GM23338 (cell line): ENCODE data around the gene LCLAT1. TPM values are rescaled to one million over a fixed set of nuclear protein-coding genes. Genes with fewer than 3 reads are reported as not detected.

Experiments
- ATAC-seq: fragments of 200-7000 bp; cut with Tn5 transposase; 3 replicates; pipeline ENCODE4 v1.9.1; 2020
- DNase-seq: peaks from one replicate; pipeline ENCODE4 v3.0.0-alpha.2; 2015; ENCODE audit warnings: low spot score
- H2AFZ ChIP-seq: fragments of 200-600 bp; sonication (generic); 2 replicates; pipeline ENCODE4 v1.8.0; 2016; ENCODE audit warnings: antibody characterized with exemption, mild to moderate bottlenecking, moderate library complexity
- H3F3A ChIP-seq: fragments of 200-600 bp; sonication (generic); replicated peaks from 2 replicates; pipeline ENCODE4 v1.8.0; 2017; ENCODE audit warnings: antibody characterized with exemption, mixed run types, low read depth
- H3K27ac ChIP-seq: fragments of 200-600 bp; sonication (generic); 2 replicates; pipeline ENCODE4 v1.6.1; 2016; ENCODE audit warnings: low read depth
- H3K27me3 ChIP-seq: fragments of 200-600 bp; sonication (generic); 2 replicates; pipeline ENCODE4 v1.8.0; 2016; ENCODE audit warnings: mild to moderate bottlenecking, mixed run types, moderate library complexity; ENCODE audit not compliant: insufficient read depth
- H3K36me3 ChIP-seq: fragments of 200-600 bp; sonication (generic); 2 replicates; pipeline ENCODE4 v1.8.0; 2016; ENCODE audit warnings: mild to moderate bottlenecking; ENCODE audit not compliant: insufficient read depth
- H3K4me1 ChIP-seq: fragments of 200-600 bp; sonication (generic); 2 replicates; pipeline ENCODE4 v1.8.0; 2016; ENCODE audit warnings: mild to moderate bottlenecking, moderate library complexity; ENCODE audit not compliant: insufficient read depth
- H3K4me2 ChIP-seq: fragments of 200-600 bp; sonication (generic); 2 replicates; pipeline ENCODE4 v1.7.1; 2017; ENCODE audit warnings: mixed run types
- H3K4me3 ChIP-seq: fragments of 200-600 bp; sonication (generic); 2 replicates; pipeline ENCODE4 v1.6.1; 2016; ENCODE audit warnings: mixed run types
- H3K79me2 ChIP-seq: fragments of 200-600 bp; sonication (generic); replicated peaks from 2 replicates; pipeline ENCODE4 v1.8.0; 2017; ENCODE audit warnings: mild to moderate bottlenecking; ENCODE audit not compliant: insufficient read depth
- H3K9me2 ChIP-seq: fragments of 200-600 bp; sonication (generic); 2 replicates; pipeline ENCODE4 v1.8.0; 2017; ENCODE audit not compliant: insufficient read depth
- H4K20me1 ChIP-seq: fragments of 200-600 bp; sonication (generic); replicated peaks from 2 replicates; pipeline ENCODE4 v1.8.0; 2017; ENCODE audit warnings: mild to moderate bottlenecking; ENCODE audit not compliant: insufficient read depth
- H3K27ac Mint-ChIP-seq: 2 replicates; pipeline ENCODE4 v1.8.0; 2020; ENCODE audit warnings: inconsistent platforms, mild to moderate bottlenecking, moderate library complexity, mixed read lengths
- H3K27me3 Mint-ChIP-seq: 3 replicates; pipeline ENCODE4 v1.8.0; 2022; ENCODE audit warnings: low read depth, mild to moderate bottlenecking, moderate library complexity, mixed read lengths, inconsistent platforms; ENCODE audit not compliant: insufficient read depth, poor library complexity
- H3K36me3 Mint-ChIP-seq: 3 replicates; pipeline ENCODE4 v1.8.0; 2021; ENCODE audit warnings: low read depth, mild to moderate bottlenecking, inconsistent platforms, moderate library complexity, mixed read lengths
- H3K4me1 Mint-ChIP-seq: 3 replicates; pipeline ENCODE4 v1.8.0; 2020; ENCODE audit warnings: mild to moderate bottlenecking, inconsistent platforms, mixed read lengths
- H3K4me3 Mint-ChIP-seq: 3 replicates; pipeline ENCODE4 v1.8.0; 2021; ENCODE audit warnings: moderate library complexity, mild to moderate bottlenecking, inconsistent platforms, mixed read lengths
- H3K9me3 Mint-ChIP-seq: 3 replicates; pipeline ENCODE4 v1.8.0; 2020; ENCODE audit warnings: moderate library complexity, mild to moderate bottlenecking, inconsistent platforms, mixed read lengths
- CREB1 ChIP-seq: fragments of 250-450 bp; sonication (Bioruptor Pico); IDR thresholded peaks from 2 replicates; pipeline ENCODE4 v1.5.0; 2020; ENCODE audit warnings: low read depth, mild to moderate bottlenecking, moderate library complexity
- ETS1 ChIP-seq: IDR thresholded peaks from 2 replicates; pipeline ENCODE4 v1.6.1; 2016; ENCODE audit warnings: antibody characterized with exemption
- EZH2 ChIP-seq: fragments of 200-600 bp; sonication (generic); IDR thresholded peaks from one replicate; pipeline ENCODE4 v1.8.0; 2017; ENCODE audit warnings: antibody characterized with exemption, mild to moderate bottlenecking, low read depth; ENCODE audit not compliant: unreplicated experiment
- EZH2phosphoT487 ChIP-seq: fragments of 200-600 bp; sonication (generic); IDR thresholded peaks from one replicate; pipeline ENCODE4 v1.8.1; 2018; ENCODE audit warnings: antibody characterized with exemption; ENCODE audit not compliant: unreplicated experiment
- JUNB ChIP-seq: IDR thresholded peaks from one replicate; pipeline ENCODE4 v1.6.1; 2016; ENCODE audit warnings: antibody characterized with exemption; ENCODE audit not compliant: unreplicated experiment
- NANOG ChIP-seq: IDR thresholded peaks from 2 replicates; pipeline ENCODE4 v1.6.1; 2016; ENCODE audit warnings: antibody characterized with exemption, borderline replicate concordance
- POLR2AphosphoS5 ChIP-seq: IDR thresholded peaks from 2 replicates; pipeline ENCODE4 v1.6.1; 2016; ENCODE audit warnings: antibody characterized with exemption, low read depth
- STAT1 ChIP-seq: IDR thresholded peaks from one replicate; pipeline ENCODE4 v1.6.1; 2016; ENCODE audit warnings: antibody characterized with exemption; ENCODE audit not compliant: unreplicated experiment
- ZNF114 ChIP-seq: fragments of 250-450 bp; sonication (Bioruptor Pico); IDR thresholded peaks from 2 replicates; pipeline ENCODE4 v1.5.0; 2020; ENCODE audit warnings: mild to moderate bottlenecking, moderate library complexity
- ZNF331 ChIP-seq: fragments of 250-450 bp; sonication (Bioruptor Pico); IDR thresholded peaks from 2 replicates; pipeline ENCODE4 v1.5.0; 2020; ENCODE audit warnings: low read depth, mild to moderate bottlenecking, moderate library complexity
- polyA plus RNA-seq: library from polyadenylated mRNA; unstranded; fragments of >200 nt; fragmentation: Nextera tagmentation; extraction: Ambion mirVana; gene quantifications from 2 replicates; pipeline ENCODE4 v1.2.1, GENCODE V29; 2016
- total RNA-seq: library from RNA; depleted of rRNA; stranded (reverse); fragments of >200 nt; shearing (Covaris generic); gene quantifications from 2 replicates; pipeline ENCODE4 v1.2.3, GENCODE V29; 2014
- TF ChIP-seq, protein P1 (sequence below), 2 experiments: fragments of 200-600 bp in 1 of 2; sonication (generic) in 1 of 2; conservative IDR thresholded peaks; 2 replicates each; pipeline versions ENCODE4 v1.5.1 to v1.6.1; 2016 to 2017; ENCODE audit warnings: antibody characterized with exemption in 2 of 2, low read depth in 2 of 2, mild to moderate bottlenecking in 2 of 2, moderate library complexity in 1 of 2
- TF ChIP-seq, protein P2 (sequence below): IDR thresholded peaks from one replicate; pipeline ENCODE4 v1.6.1; 2018; ENCODE audit warnings: antibody characterized with exemption; ENCODE audit not compliant: unreplicated experiment
- TF ChIP-seq, protein P3 (sequence below): fragments of 250-450 bp; sonication (Bioruptor Pico); IDR thresholded peaks from 2 replicates; pipeline ENCODE4 v1.5.0; 2020; ENCODE audit warnings: mild to moderate bottlenecking, moderate library complexity

LCLAT1 gene
- total and polyA plus RNA-seq, 2 experiments from 2014 or later = 11.5 to 30.1 TPM

DNA sequence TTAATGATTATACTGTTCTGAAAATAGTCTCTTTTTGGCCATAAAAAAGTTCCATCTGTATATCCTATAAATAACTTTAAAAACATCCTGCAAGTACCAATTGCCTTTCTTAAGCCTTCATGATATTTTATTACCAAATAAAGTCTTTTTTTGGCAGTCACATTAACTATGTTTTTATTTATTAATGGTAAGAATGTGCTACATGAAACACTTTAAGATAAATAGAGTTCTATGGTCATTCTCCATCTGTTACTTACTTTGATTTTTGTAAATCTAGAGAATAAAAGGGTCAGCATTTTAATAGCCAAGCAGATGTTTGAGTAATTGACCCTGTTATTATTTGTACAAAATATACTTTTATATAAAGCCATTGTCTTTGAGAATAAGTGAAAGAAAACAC lies 52.6 kb downstream of the LCLAT1 start (continued):
- TF ChIP-seq JUNB = no peak

DNA sequence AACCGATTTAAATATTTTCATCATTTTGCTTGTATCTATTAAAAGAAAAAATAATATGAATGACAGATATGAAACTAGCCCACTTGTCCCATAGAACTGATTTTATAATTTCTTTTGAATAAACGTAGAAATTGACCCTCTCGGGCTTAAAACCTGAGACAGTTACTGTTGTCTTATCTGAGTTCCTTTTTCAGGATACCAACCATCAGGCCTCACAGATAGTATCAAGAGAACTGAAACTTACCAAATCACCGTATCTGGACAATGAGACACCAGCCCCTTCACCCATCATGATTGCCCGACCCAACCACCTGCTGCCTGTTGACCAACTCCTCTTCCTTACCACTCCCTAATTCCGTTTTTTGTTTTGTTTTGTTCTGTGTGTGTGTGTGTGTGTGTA lies 53.7 kb downstream of the LCLAT1 start:
- TF ChIP-seq ZNF331 (no peak), STAT1 (no peak), ETS1 (no peak), NANOG (no peak), POLR2AphosphoS5 (no peak), JUNB (no peak), CREB1 (no peak), EZH2 (no peak), EZH2phosphoT487 (no peak), ZNF114 (CRISPR knock-in tag) (no peak)
- TF ChIP-seq, protein P1, sequence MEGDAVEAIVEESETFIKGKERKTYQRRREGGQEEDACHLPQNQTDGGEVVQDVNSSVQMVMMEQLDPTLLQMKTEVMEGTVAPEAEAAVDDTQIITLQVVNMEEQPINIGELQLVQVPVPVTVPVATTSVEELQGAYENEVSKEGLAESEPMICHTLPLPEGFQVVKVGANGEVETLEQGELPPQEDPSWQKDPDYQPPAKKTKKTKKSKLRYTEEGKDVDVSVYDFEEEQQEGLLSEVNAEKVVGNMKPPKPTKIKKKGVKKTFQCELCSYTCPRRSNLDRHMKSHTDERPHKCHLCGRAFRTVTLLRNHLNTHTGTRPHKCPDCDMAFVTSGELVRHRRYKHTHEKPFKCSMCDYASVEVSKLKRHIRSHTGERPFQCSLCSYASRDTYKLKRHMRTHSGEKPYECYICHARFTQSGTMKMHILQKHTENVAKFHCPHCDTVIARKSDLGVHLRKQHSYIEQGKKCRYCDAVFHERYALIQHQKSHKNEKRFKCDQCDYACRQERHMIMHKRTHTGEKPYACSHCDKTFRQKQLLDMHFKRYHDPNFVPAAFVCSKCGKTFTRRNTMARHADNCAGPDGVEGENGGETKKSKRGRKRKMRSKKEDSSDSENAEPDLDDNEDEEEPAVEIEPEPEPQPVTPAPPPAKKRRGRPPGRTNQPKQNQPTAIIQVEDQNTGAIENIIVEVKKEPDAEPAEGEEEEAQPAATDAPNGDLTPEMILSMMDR (conservative IDR thresholded peaks at IDR 0.05; ENCODE audit: low read depth in 2 of 2) = no peak
- TF ChIP-seq, protein P2, sequence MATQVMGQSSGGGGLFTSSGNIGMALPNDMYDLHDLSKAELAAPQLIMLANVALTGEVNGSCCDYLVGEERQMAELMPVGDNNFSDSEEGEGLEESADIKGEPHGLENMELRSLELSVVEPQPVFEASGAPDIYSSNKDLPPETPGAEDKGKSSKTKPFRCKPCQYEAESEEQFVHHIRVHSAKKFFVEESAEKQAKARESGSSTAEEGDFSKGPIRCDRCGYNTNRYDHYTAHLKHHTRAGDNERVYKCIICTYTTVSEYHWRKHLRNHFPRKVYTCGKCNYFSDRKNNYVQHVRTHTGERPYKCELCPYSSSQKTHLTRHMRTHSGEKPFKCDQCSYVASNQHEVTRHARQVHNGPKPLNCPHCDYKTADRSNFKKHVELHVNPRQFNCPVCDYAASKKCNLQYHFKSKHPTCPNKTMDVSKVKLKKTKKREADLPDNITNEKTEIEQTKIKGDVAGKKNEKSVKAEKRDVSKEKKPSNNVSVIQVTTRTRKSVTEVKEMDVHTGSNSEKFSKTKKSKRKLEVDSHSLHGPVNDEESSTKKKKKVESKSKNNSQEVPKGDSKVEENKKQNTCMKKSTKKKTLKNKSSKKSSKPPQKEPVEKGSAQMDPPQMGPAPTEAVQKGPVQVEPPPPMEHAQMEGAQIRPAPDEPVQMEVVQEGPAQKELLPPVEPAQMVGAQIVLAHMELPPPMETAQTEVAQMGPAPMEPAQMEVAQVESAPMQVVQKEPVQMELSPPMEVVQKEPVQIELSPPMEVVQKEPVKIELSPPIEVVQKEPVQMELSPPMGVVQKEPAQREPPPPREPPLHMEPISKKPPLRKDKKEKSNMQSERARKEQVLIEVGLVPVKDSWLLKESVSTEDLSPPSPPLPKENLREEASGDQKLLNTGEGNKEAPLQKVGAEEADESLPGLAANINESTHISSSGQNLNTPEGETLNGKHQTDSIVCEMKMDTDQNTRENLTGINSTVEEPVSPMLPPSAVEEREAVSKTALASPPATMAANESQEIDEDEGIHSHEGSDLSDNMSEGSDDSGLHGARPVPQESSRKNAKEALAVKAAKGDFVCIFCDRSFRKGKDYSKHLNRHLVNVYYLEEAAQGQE = no peak
- TF ChIP-seq, protein P3, sequence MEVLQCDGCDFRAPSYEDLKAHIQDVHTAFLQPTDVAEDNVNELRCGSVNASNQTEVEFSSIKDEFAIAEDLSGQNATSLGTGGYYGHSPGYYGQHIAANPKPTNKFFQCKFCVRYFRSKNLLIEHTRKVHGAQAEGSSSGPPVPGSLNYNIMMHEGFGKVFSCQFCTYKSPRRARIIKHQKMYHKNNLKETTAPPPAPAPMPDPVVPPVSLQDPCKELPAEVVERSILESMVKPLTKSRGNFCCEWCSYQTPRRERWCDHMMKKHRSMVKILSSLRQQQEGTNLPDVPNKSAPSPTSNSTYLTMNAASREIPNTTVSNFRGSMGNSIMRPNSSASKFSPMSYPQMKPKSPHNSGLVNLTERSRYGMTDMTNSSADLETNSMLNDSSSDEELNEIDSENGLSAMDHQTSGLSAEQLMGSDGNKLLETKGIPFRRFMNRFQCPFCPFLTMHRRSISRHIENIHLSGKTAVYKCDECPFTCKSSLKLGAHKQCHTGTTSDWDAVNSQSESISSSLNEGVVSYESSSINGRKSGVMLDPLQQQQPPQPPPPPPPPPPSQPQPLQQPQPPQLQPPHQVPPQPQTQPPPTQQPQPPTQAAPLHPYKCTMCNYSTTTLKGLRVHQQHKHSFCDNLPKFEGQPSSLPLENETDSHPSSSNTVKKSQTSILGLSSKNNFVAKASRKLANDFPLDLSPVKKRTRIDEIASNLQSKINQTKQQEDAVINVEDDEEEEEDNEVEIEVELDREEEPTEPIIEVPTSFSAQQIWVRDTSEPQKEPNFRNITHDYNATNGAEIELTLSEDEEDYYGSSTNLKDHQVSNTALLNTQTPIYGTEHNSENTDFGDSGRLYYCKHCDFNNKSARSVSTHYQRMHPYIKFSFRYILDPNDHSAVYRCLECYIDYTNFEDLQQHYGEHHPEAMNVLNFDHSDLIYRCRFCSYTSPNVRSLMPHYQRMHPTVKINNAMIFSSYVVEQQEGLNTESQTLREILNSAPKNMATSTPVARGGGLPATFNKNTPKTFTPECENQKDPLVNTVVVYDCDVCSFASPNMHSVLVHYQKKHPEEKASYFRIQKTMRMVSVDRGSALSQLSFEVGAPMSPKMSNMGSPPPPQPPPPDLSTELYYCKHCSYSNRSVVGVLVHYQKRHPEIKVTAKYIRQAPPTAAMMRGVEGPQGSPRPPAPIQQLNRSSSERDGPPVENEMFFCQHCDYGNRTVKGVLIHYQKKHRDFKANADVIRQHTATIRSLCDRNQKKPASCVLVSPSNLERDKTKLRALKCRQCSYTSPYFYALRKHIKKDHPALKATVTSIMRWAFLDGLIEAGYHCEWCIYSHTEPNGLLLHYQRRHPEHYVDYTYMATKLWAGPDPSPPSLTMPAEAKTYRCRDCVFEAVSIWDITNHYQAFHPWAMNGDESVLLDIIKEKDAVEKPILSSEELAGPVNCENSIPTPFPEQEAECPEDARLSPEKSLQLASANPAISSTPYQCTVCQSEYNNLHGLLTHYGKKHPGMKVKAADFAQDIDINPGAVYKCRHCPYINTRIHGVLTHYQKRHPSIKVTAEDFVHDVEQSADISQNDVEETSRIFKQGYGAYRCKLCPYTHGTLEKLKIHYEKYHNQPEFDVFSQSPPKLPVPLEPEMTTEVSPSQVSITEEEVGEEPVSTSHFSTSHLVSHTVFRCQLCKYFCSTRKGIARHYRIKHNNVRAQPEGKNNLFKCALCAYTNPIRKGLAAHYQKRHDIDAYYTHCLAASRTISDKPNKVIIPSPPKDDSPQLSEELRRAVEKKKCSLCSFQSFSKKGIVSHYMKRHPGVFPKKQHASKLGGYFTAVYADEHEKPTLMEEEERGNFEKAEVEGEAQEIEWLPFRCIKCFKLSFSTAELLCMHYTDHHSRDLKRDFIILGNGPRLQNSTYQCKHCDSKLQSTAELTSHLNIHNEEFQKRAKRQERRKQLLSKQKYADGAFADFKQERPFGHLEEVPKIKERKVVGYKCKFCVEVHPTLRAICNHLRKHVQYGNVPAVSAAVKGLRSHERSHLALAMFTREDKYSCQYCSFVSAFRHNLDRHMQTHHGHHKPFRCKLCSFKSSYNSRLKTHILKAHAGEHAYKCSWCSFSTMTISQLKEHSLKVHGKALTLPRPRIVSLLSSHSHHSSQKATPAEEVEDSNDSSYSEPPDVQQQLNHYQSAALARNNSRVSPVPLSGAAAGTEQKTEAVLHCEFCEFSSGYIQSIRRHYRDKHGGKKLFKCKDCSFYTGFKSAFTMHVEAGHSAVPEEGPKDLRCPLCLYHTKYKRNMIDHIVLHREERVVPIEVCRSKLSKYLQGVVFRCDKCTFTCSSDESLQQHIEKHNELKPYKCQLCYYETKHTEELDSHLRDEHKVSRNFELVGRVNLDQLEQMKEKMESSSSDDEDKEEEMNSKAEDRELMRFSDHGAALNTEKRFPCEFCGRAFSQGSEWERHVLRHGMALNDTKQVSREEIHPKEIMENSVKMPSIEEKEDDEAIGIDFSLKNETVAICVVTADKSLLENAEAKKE (CRISPR knock-in tag) = no peak
- Mint-ChIP-seq H3K4me1 (peaks cover 9% of the 10 kb centered on the region), H3K27me3 (peaks cover 1% of the 10 kb centered on the region), H3K9me3 (peaks cover 45% of the 10 kb centered on the region), H3K27ac (no peak overlapping the region), H3K4me3 (no peak overlapping the region), H3K36me3 (peaks cover 58% of the 10 kb centered on the region)
- DNase-seq (no peak), ATAC-seq (no peak)
- Histone ChIP-seq H3K27me3 (no peaks in the 10 kb centered on the region), H3F3A (no peaks in the 10 kb centered on the region), H3K36me3 (peaks cover 31% of the 10 kb centered on the region; the same call in 1 of the 2 replicates), H3K4me2 (no peak overlapping the region), H3K79me2 (peaks cover 78% of the 10 kb centered on the region), H3K9me2 (no peaks in the 10 kb centered on the region), H3K4me3 (no peak overlapping the region), H4K20me1 (no peaks in the 10 kb centered on the region), H2AFZ (no peak overlapping the region), H3K27ac (no peak overlapping the region), H3K4me1 (no peaks in the 10 kb centered on the region)
